Effector CD8-positive, alpha-beta T cell (primary cell): ENCODE results near the gene PRMT5.

Experiments used
- DNase-seq: peaks from one replicate; lab custom pipeline; 2025; lab: John Stamatoyannopoulos, UW

Gene PRMT5

GRCh38 chr14:22896760-22897159 is 32.4 kb downstream of the PRMT5 start:
- DNase-seq, result no peak

DNA sequence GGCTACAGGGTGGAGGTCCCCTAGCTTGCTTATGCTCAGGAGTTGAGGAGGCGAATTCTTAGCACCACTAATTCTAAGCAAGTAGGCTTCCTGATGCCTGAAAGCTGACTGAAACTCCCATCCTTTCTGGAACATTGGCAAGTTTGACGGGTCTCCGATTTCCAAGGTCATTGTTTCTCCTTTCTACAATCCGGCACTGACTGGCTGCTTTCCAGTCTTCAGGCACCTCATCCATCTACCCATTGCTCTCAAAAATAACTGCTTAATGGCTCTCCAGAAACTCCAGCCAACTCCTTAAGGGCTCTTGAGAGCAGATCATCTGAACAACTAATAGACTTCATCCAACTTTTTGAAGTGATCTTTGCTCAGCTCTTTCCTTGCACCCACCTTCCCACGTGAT is 32.8 kb downstream of the PRMT5 start:
- no peak for DNase-seq

GRCh38 chr14:22895402-22895801 is 33.8 kb downstream of the PRMT5 start:
- DNase-seq, result no peak

DNA sequence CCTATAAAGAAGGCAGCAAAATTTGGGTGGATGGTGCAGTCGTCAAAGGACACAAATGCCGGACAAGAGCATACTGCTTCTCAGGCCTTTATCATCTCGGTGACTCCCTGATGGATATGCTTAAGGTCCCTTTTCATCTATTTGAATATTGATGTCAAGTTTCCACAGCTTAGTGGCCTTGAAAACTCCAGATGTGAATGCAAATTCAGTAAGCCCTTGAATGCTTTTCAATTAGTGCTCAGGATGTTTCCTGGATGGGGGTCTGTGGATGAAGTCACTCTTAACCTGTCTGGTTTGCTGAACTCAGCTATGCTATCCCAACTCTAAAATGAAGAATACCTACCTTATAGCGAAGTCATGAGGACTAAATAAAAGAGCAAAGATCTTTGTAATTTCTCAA is 35.5 kb downstream of the PRMT5 start:
- DNase-seq, result no peak

- DNase-seq, result no peak
These were observed 36.7 kb downstream of the PRMT5 start for GRCh38 chr14:22892488-22892887.

DNA sequence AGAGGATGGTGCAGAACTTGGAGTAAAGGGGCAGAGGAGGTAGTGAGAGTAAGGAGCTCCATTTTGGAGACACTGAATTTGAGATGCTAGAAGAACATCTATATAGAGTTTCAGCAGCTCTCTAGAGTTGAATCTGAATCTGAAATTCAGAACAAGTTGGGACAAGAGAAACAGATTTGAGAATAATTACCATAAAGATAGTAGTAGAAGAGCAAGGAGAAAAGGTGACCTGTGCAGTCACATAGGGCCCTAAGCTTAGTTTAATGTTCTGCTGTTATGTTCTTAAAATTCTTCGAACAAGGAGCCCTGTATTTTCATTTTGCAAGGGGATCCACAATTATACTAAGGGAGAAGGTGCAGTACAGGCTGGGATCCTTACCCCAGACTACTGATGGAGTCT is 38.8 kb downstream of the PRMT5 start:
- DNase-seq, result no peak

DNA sequence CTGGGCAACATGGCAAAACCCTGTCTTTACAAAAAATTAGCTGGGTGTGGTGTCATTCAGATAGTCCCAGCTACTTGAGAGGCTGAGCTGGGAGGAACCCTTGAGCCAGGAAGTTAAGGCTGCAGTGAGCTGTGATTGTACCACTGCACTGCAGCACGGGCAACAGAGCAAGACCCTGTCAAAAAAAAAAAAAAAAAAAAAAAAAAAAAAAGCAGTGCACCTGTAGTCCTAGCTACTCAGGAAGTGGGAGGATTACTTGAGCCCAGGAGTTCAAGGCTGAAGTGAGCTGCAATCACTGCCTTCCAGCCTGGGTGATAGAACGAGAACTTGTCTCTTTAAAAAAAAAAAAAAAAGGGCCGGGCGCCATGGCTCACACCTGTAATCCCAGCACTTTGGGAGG is 40.5 kb downstream of the PRMT5 start:
- no peak for DNase-seq

- peak; percentile 6 for DNase-seq
These were observed 41.2 kb downstream of the PRMT5 start for GRCh38 chr14:22887990-22888378.

DNA sequence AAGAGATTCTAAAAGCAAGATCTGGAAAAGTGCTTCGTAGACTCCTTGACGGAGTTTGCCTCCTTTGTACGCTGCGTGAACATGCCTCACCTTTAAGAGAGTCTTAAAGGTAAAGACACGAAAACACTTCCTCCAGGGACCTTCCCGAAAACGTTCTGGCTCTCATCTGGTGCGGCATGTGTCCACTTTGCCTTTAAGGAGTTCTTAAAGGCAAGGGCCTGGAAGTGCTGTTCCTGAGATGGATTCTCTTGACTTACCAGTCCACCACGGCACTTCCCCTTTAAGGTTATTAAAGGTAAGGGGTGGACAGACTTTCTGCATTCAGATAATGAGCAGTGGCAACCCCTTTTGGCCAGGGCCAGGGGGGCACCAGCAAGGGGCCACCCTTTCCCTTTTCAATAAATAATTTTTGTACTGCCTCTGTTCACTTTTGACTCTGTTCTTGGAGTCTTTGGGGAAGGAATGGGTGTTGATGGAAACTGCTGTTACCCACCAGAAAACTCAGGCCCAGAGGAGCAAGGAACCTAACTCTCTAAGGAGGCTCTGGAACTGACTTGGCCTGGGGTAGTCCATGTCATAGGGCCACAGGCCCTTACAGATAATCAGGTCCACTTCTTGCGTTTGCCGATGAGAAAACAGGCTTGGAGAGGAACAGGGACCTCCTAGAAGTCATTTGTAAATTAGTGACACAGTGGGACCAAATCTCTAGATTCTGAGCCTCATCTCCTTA is 41.8 kb downstream of the PRMT5 start:
- no peak for DNase-seq

- DNase-seq, result peak; percentile 45
These were observed 42.5 kb downstream of the PRMT5 start for GRCh38 chr14:22886500-22887259.

- DNase-seq, result no peak
These were observed 43.2 kb downstream of the PRMT5 start for GRCh38 chr14:22885975-22886374.

DNA sequence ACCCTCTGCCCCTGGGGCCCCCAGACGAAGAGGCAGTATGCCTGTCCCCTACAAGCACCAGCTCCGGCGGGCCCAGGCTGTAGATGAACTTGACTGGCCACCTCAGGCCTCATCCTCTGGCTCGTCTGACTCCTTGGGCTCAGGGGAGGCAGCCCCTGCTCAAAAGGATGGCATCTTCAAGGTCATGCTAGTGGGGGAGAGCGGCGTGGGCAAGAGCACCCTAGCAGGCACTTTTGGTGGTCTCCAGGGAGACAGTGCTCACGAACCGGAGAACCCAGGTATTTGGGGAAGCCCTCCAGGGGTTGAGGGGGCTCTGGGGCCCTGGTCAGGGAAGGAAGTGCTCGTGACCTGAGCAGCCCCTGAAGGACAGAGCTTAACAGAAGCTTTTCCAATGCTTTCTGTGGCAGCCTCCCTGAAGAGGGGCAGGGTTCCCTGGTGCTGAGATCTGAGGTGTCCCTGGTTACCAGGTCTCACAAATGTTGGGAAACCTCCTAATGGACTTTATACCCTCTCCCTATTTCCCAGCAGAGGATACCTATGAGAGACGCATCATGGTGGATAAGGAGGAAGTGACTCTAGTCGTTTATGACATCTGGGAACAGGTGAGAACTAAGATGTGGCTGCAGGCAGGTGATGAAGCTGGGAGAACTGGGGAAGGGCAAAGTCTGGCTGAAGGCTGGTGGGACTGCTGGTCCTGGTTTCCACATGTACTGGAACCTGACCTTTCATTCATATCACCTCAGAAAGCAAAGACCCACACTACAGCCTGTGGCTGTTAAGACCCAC is 44.2 kb downstream of the PRMT5 start:
- DNase-seq, result no peak

- DNase-seq, result no peak
These were observed 45.0 kb downstream of the PRMT5 start for GRCh38 chr14:22884076-22884737.

DNA sequence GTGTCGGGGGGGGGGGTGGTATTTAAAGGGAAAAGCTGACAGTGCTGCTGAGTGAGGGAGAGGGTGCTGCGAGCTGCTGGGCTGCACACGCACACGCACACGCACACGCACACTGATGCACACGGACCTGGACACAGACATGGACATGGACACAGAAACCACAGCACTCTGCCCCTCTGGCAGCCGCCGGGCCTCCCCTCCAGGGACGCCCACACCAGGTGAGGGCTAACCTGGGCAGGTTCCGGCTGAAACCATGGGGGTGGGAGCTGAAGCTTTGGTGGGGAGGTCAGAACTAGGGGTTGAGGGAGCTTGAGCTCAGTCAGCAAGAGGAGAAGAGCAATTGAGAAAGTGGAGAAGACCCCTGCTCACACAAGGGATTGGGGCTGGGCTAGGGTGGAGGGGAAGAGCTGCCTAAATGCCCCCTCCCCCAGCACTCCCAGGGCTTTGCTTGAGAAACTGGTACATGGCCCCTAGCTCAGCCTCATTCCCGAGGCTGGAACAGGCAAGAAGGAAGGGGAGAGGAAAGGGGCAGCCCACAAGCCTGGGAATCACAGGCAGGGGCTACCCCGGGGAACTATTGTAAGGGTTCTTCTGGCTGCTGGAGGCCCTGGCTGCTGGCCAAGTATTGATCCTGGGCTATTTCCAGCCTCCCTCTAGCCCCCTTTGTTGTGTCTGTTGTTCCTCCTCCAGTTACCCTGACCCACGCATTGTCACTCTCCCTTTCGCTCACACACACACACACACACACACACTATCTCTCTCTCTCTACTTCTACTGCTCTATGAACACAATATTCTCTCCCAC is 45.8 kb downstream of the PRMT5 start, which contains the start of gene REM2:
REM2 (plus strand) TSS at position 50 of the 804 bp plus-strand sequence; CDS start at position 116, 66 bp downstream.
- no peak for DNase-seq

DNA sequence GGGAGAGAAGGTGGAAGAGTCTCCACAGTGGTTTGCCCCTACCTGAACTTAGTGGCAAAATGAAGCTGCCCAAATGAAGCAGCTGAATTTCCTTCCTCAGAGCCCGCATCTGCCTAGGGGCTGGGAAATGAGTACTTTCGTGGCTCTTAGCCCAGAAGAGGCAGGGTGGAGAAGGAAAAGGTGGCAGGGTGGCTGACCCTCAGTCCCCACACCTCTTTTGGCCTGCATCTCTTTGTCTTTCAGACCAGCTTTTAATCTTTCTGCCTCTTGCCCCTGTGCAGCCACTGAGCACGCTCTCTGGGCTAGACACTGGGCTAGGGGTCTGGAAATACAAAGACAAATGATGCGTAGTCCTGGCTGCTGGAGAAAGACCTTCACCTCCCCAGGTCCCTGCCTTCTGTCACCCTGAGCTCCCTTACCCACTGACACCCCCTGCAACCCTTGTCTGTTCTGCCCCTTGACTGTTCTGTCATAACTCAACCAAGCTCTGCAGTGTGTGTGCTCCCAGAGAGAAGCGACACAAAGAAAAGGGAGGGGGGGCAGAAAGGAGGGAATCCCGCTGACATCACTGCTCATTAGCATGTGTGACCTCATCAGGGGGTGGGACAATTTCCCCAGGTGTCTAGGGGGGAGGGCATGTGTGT is 46.5 kb downstream of the PRMT5 start:
- peak; percentile 20 for DNase-seq

- no peak for DNase-seq
These were observed 47.1 kb downstream of the PRMT5 start for GRCh38 chr14:22882064-22882463.

GRCh38 chr14:22878271-22879246 is 50.6 kb downstream of the PRMT5 start:
- DNase-seq, result no peak

DNA sequence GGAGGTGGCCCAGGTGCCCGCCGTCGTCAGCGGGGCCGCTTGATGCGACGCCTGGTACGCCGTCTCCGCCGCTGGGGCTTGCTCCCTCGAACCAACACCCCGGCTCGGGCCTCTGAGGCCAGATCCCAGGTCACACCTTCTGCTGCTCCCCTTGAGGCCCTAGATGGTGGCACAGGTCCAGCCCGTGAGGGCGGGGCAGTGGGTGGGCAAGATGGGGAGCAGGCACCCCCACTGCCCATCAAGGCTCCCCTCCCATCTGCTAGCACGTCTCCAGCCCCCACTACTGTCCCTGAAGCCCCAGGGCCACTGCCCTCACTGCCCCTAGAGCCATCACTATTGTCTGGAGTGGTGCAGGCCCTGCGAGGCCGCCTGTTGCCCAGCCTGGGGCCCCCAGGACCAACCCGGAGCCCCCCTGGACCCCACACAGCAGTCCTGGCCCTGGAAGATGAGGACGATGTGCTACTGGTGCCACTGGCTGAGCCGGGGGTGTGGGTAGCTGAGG is 52.1 kb downstream of the PRMT5 start:
- no peak for DNase-seq

DNA sequence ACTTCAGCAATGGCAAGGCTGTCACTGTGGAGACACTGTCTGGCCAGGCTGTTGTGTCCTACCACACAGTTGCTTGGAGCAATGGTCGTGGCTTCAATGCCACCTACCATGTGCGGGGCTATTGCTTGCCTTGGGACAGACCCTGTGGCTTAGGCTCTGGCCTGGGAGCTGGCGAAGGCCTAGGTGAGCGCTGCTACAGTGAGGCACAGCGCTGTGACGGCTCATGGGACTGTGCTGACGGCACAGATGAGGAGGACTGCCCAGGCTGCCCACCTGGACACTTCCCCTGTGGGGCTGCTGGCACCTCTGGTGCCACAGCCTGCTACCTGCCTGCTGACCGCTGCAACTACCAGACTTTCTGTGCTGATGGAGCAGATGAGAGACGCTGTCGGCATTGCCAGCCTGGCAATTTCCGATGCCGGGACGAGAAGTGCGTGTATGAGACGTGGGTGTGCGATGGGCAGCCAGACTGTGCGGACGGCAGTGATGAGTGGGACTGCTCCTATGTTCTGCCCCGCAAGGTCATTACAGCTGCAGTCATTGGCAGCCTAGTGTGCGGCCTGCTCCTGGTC is 53.3 kb downstream of the PRMT5 start:
- no peak for DNase-seq
